GM04503 (cell line): ENCODE results near the gene EIF2A.
A peak's percentile ranks its signal among the peaks of the same experiment; 100 is the strongest.
"Not testable (repeated sequence)": the region's sequence is repeated elsewhere in the genome, so short reads cannot be mapped to it uniquely, and the experiment has no call there.

Source experiments
- DNase-seq: peaks from one replicate; pipeline ENCODE4 v3.0.0-alpha.2; 2012; ENCODE audit warnings: low read depth

EIF2A gene

DNA sequence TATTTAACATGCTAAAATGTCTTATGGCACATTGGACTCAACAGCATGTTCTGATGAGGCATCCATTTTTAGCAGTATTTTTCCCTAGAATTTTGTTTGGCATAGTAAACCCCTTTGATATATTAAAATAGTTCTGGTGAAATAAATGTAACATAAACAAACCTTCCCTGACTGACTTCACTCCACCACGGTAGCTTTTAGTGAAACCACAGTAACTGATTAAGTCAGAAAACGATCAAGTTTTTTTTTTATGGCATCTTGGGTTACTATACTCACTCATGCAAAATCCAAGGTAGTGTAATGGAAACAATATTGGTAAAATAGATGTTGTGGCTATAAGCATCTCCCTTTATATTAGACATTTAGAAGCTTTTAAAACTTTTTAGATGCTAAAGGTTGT is 3.1 kb upstream of the EIF2A start:
- no peak for DNase-seq

DNA sequence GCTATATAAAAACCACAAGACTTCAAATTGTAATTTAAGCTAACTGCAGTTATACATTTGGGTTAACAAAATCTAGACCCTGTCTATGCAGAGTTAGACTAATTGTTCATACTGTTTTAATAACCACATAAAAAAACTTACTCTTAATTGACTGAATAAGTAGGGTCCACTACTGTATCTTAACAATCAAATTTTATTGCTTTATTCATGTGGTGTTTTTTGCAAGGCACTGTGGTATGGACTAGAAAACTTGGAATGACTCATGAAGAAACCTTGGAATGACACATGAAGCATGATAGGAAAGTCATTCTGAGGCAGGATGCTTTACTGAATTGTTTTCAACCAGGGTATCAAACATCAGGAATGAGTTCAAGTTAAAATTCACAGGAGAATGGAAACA is 2.5 kb upstream of the EIF2A start:
- DNase-seq, result peak; percentile 39

DNA sequence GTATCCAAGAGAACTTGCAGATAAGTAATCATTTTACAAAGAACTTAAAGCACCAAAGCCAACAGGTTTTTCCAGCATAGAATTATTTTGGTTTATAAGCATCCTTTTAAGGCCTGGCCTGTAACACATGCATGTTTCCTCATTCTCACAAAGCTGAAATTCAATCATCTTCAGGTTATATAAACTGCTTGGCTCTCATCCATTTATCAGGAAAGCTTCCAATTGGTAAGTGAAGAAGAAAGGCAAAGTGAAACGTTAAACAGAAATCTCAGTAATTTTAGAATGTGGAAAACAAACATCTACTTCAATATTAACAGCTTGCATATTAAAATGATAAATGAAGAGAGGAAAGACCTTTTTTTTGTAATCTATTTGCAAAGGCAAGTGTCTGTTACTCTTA is 1.9 kb upstream of the EIF2A start:
- no peak for DNase-seq

DNA sequence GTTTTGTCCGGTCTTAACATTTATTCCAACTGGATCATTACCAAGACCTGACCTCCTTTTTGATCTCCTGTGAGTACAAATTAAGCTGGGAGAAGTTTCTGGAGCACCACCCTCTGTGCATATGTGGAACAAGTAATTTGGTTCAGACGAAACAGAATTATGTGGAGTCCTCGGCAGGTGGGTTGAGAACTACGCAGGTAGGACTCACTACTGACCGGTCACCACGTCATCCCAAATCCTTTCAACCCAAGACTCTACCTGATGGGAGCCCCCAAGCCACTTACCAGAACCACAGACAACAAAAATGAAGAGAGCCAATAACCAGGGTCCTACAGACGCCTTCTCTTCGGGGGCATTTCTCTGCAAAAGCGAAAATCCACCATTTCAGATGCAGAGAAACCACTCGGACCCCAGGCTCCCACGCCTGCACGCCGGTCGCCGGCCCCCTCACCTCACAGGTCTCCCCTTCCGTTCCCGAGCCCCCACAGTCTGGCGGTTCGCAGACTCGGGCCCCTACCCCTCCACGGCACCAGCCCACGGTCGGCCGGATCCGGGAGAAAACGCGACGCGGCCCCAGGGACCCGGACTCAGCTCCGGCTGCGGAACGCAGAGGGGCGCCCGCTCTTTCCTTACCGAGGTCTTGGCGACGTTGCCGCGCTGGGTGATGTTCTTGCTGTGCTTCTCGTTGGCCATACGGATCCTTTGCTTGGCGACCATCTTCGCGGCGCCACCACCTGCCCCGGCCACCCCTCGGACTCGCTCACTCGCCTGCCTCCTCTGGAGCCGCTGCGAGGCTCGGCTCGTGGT is 965 bp upstream of the EIF2A start:
- DNase-seq, result no peak

DNA sequence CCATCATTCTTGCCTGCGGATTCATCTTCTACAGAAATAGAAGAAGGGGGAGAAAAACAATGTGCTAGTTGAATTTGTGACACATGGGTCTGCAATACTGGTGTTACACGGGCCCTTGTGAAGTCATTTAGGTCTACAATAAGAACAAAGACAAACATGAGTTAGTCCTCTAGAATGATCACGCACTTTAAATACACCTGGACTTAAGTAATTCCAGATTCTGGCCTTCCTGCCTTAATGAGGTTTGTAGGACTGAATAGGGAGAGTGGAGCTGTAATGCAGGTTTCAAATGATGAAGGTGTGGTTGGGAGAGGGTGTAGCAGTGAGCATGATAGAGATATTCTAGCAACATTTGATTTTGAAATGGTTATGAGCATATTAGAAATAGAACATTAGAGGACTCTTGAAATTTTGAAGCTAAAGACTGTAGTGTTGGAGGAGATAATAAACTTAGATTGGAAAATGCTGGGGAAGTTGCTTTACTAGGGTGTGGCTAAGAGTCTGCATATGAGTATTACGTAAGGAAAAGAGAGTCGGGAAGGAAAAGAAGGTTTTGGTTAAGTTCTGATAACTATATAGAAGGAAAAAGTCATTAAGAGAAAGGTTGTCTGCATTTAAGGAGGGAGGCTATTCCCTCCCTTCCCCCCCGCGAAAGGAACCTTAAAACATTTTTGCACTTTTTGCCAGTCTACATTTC is 606 bp downstream of the EIF2A start:
- DNase-seq, result no peak

DNA sequence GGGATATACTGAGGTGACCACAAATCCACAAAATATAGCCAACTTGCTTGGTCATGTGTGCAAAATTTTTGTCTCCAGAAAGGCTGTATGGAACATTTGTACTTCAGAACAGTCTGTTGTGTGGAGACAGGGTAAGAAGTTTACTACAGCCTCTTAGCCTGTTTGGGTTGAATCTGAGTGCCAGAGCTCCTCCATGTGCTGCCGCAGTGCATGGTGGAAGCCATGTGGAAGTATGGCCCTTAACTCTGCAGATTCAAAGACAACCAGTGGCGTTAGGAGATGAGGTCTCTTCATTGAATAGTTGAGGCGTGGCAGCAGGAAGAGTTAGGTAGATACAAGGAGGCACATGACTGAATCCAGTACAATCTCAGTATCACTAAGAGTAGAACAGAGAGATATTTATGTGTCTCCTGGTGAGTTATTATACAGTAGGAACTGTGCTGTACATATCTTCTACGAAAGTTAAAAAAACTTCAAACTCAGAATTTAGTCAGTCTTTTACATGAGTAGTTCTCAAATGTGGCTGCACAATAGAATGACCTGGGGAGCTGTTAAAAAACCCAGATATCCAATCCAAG is 9.4 kb downstream of the EIF2A start:
- no peak for DNase-seq

DNA sequence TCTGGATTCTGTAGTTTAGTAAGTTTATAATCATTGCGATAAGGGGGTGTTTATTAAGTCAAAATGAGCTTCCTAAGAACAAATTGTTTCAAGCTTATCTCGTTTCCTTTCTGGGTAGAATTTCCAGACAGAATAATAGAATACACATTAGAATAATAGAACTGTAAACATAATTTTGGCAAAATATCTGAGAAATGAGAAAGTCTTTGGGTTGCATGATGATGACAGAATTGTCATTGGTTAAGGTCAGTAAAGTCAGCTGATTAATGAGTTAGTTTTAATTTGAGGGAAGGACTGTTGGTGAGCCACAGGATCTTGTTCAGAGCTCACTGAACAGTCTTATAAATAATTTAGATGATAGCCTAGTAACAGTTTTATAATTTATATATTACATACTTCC is 10.2 kb downstream of the EIF2A start:
- DNase-seq, result no peak

DNA sequence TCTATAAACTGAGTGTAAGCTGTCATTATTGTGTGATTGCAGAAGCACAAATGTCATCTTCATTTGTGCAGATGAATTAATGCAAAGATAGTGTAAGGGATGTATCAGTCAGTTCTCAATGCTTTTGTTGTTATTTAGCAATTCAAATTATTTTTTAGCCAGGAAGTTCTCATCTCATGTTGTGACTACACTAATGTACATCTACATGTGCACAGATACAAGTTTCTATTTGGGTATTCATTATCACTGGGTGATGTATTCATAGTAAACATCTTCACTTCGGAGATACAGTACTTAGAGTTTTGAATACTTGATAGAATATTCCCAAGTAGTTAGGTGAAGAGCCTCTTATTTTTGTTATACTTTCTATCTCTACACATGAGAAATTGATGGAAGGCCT is 11.1 kb downstream of the EIF2A start:
- DNase-seq, result no peak

DNA sequence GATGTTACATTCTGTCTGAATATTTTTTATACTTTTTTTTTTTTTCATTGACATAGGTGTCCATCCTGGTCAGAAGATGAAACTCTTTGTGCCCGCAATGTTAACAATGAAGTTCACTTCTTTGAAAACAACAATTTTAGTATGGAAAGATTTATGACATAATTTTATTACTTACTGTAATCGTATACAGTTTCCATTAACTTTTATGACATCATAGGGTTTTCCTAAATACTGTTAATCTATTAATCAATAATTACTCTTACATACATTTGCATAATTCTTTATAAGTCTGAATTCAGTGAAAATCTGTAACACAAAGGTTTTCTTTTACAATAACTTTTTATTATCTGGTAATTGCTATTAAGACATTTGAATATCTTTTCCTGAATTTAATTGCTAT is 17.7 kb downstream of the EIF2A start:
- no peak for DNase-seq

DNA sequence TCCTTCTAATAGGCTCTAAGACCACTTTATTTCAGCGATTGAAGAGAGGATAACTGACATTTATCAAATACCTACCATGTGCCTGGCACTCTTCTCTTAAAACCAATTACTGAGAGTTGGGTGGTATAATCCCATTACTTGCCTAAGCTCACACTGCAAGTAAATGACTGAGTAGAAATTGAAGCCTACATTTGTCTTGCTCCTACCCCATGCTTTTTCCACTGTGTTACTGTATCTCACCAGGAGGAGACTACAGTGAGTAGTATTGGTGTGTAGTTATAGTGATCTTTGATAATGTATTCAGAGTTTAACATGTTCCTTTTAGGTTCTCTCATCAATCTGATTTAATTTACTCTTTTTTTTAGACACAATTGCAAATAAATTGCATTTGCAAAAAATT is 20.7 kb downstream of the EIF2A start:
- DNase-seq, result no peak

DNA sequence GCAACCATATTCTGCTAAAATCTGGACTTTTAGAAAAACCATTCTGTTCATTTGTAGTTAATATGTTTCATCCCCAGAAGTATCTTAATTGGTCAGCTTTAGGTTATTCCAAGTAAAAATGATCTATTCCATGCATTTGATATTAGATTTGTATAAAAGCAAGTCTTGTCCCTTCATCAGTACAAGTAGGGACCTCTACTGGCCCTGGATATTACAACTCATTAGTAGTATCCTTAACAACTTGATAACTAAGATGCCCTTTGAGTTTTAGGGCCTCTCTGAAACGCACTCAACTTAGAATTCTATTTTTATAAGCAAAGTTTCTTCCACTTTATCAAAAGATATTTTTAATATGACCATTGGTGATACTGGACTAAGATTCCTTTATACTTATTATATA is 31.3 kb downstream of the EIF2A start:
- no peak for DNase-seq

DNA sequence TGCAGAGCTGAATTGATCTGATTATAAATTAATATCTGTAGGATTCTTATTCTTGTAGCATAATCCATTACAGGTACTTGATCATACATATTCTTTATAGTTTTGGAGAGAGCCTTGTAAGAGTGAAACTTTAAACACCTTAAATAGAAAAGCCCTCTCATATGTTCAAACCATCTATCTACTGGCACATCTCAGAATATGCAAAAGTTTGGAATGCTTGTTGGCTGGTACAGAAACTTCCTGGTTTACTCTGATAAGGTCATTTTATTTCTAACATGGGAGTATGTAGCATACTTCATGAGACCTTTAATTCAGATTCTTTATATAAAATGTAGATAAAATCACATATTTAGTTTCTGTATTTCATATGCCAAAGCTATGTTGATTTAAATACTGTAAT is 34.6 kb downstream of the EIF2A start:
- DNase-seq, result no peak

DNA sequence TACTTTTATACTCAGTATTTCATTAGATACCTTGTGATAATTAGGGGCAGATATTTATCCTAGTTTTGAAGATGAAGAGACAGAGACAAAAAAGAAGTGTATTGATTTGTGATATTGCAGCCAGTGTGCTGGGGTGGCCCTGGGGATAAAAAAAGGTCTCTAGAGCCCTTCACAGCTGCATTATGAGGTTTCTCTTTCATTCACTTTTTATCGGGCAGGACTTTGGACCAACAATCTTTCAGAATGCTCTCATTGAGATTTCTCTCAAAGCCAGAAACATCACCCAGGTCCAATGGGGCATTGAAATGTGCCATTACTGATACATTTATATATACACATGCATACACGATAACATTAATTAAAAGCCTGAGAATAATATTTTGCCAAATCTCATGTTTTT is 36.0 kb downstream of the EIF2A start:
- no peak for DNase-seq

DNA sequence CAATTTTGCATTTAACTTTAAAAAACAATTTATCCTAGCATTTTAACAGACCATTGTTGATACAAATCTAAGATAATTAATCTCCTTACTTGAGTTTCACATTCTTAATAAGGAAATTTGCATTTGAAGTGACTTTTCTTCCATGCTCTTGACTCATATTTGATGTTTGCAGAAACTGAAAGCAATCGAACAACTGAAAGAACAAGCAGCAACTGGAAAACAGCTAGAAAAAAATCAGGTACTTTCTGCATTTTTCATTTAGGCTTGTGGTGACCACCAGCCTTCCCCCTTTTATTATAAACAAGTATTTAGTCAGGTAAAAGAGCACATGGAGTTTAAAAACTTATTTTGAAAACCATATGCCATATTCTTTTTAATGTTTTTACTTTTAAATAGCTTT is 36.4 kb downstream of the EIF2A start:
- no peak for DNase-seq

DNA sequence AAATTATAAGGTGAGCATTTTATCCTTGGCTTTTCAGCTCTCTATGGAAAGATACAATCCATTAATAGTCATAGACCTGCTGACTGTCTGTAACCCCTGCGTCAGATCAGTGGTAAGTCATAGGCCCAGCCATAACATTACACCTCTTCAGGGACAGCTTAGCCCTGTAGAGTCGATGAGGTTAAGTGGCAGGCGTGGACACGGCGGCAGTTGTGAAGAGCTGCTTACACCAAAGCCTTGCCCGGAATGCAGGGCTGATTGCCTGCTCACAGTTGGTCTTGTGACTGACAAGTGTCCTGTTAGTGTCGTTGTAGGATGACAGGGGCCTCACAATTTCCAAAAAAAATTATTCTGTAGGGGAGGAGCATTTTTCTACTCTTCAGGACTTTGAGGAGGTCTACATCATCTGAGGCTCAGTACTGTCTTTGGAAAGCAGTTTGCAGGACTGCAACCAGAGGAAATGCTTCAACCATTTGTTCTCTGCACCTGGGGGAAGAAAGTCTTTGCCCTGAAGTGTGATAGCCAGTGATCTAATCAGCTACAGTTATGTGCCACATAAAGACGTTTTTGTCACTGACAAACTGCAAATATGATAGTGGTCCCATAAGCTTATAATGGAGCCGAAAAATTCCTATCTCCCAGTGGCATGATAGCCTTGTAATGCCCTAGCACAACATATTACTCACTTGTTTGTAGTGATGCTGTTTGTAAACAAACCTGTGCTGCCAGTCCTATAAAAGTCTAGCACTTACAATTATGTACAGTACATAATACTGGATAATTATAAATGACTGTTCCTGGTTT is 41.6 kb downstream of the EIF2A start:
- DNase-seq, result no peak

DNA sequence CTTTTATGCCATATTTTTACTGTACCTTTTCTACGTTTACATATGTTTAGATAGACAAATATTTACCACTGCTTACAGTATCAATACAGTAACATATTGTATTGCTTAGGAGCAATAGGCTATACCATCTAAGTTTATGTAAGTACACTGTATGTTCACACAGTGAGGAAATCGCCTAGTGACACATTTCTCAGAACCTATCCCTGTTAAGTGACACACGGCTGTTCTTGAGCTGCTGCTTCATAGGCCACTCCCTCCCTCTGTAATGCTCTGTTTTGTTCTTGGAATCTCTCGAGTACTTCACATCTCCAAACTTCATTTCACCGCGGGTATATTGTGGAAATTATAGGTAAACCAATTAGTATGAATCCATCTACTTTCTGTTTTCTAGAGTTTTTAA is 43.2 kb downstream of the EIF2A start:
- no peak for DNase-seq

DNA sequence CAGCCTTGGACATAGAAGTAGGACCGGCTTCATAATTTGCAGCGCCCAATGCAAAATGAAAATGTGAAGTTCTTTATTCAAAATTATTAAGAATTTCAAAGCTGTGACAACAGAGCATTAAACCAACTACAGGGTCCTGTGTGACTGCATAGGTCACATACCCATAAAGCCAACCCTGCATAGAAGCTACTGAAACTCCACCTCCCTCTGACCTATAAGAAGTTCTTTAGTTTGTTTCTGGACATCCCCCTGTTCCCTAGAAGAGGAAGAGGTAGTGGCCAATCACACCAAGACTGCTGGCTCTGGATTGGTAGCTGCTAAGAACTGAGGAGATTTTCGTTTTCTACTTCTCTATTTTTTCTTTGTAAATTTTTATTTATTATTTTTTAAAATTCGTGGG is 47.6 kb downstream of the EIF2A start:
- DNase-seq, result no peak

DNA sequence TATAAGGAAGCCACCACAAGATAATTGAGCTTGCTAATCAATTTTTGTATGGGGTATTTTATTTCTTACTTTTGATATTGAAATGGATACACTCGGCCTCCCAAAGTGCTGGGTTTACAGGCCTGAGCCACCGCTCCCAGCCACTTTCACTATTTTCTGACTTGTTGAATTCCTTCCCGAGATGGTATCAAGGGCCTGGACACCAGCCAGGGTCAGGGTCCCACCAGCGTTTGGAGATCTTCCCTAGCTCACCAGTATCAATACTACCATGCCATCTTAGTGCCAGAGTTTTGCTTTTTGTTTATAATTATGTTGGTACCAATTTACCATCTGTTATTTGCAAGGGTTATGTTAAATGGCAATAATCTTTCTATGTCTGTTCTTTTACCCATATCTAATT is 51.1 kb downstream of the EIF2A start:
- DNase-seq, result no peak

DNA sequence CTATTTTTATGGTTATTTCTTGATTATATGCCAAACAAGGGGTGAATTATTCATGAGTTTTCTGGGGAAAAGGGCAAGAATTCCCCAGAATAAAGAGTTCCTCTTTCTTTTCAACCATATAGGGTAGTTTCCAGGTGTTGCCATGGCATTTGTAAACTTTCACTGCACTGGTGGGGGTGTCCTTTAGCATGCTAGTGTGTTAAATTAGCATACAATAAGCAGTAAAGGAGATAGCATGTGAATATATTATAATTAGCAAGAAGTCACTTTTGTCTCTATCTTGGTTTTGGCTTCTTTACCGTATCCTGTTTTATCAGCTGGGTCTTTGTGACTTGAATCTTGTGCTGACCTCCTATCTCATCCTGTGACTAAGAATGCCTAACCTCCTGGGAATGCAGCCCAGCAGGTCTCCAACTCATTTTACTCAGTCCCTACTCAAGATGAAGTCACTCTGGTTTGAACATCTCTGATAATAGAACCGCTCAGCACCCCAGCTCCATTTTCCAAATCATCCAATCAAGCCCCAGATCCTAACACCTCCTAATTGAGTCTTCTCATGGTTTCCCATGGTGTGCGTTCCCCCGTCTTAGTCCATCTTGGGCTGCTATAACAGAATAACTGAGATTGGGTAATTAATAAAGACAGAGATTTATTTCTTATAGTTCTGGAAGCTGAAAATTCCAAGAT is 53.2 kb downstream of the EIF2A start:
- DNase-seq, result no peak

DNA sequence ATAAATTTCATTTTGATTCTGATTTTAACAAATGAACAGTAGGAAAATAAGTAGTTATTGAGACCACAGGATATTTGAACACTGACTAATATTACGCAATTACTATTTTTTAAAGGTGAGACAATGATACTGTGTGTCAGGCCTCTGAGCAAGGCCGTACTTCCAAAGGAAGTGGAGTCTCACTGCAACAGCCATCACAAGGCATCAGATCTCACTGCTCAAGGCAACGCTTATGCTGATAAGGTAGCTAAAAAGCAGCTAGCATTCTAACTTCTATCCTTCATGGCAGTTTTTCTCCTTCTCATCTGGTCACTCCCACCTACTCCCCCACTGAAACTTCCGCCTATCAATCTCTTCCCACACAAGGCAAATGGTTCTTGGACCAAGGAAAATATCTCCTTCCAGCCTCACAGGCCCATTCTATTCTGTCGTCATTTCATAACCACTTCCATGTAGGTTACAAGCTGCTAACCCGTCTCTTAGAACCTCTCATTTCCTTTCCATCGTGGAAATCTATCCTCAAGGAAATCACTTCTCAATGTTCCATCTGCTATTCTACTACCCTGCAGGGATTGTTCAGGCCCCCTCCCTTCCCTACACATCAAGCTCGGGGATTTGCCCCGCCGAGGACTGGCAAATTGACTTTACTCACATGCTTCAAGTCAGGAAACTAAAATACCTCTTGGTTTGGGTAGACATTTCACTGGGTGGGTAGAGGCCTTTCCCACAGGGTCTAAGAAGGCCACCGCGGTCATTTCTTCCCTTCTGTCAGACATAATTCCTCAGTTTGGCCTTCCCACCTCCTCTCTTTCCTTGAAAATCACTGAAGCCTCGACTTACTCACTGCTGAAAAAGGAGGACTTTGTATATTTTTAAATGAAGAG is 54.3 kb downstream of the EIF2A start:
- not testable (repeated sequence) for DNase-seq
